ENCODE results near the gene PTPRR. TPM values are rescaled to one million over a fixed set of nuclear protein-coding genes. Genes with fewer than 3 reads are reported as not detected.

Gene PTPRR
- total and polyA plus RNA-seq, 10 of the 15 experiments (the other 5 are each of a cell fraction or from before 2014, with no cell fraction given), result 0.14 to 3.1 (median 0.42) TPM

DNA sequence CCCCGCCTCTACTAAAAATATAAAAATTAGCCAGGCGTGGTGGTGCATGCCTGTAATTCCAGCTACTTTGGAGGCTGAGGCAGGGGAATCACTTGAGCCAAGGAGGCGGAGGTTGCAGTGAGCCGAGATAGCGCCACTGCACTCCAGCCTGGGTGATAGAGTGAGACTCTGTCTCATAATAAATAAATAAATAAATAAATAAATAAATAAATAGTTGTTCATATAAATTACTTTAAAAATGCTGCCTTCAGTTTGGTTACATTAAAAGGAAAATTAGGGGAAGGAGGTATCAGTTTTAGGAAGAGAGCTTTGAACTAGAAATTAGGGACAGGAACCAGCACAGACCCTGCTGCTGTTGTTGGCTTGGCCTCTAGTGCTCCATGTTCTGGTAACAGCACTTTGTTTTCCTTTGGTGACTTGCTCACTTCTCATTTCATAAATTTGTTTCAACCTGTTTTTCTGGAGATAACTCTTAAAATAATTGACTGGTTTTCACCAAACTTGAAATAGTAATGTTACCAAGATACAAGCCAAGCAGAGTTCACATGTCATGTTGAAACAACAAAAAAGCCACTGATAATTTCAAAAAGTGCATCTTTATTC is 260.4 kb downstream of the PTPRR start (continued):
- TF ChIP-seq NFYA (IDR thresholded peaks at IDR 0.05; ENCODE audit: borderline replicate concordance, low read depth, low read length) (no peak), SREBF2 (IDR thresholded peaks at IDR 0.05; ENCODE audit: low read length) (no peak), MEF2B (IDR thresholded peaks at IDR 0.05; ENCODE audit: partially characterized antibody, poor library complexity, severe bottlenecking) (no peak), EED (IDR thresholded peaks at IDR 0.05; ENCODE audit: low read depth) (no peak), BCLAF1 (IDR thresholded peaks at IDR 0.05) (no peak), CBFB (IDR thresholded peaks at IDR 0.05; ENCODE audit: low read depth) (no peak), ESRRA (IDR thresholded peaks at IDR 0.05; ENCODE audit: low read length) (no peak), SMAD1 (IDR thresholded peaks at IDR 0.05; ENCODE audit: low read depth, partially characterized antibody) (no peak), STAT3 (IDR thresholded peaks at IDR 0.05; ENCODE audit: low read depth, low read length) (no peak)
- TF ChIP-seq, protein P1, sequence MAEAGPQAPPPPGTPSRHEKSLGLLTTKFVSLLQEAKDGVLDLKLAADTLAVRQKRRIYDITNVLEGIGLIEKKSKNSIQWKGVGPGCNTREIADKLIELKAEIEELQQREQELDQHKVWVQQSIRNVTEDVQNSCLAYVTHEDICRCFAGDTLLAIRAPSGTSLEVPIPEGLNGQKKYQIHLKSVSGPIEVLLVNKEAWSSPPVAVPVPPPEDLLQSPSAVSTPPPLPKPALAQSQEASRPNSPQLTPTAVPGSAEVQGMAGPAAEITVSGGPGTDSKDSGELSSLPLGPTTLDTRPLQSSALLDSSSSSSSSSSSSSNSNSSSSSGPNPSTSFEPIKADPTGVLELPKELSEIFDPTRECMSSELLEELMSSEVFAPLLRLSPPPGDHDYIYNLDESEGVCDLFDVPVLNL (IDR thresholded peaks at IDR 0.05; ENCODE audit: low read depth, low read length), result no peak
- TF ChIP-seq, protein P2, sequence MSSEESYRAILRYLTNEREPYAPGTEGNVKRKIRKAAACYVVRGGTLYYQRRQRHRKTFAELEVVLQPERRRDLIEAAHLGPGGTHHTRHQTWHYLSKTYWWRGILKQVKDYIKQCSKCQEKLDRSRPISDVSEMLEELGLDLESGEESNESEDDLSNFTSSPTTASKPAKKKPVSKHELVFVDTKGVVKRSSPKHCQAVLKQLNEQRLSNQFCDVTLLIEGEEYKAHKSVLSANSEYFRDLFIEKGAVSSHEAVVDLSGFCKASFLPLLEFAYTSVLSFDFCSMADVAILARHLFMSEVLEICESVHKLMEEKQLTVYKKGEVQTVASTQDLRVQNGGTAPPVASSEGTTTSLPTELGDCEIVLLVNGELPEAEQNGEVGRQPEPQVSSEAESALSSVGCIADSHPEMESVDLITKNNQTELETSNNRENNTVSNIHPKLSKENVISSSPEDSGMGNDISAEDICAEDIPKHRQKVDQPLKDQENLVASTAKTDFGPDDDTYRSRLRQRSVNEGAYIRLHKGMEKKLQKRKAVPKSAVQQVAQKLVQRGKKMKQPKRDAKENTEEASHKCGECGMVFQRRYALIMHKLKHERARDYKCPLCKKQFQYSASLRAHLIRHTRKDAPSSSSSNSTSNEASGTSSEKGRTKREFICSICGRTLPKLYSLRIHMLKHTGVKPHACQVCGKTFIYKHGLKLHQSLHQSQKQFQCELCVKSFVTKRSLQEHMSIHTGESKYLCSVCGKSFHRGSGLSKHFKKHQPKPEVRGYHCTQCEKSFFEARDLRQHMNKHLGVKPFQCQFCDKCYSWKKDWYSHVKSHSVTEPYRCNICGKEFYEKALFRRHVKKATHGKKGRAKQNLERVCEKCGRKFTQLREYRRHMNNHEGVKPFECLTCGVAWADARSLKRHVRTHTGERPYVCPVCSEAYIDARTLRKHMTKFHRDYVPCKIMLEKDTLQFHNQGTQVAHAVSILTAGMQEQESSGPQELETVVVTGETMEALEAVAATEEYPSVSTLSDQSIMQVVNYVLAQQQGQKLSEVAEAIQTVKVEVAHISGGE (CRISPR knock-in tag; IDR thresholded peaks at IDR 0.05), result no peak
